Right lobe of liver (tissue), 4 donors: ENCODE results near the gene DDR2.
"Not testable (repeated sequence)": the region's sequence is repeated elsewhere in the genome, so short reads cannot be mapped to it uniquely, and the experiment has no call there.

ENCODE experiments used
- POLR2A ChIP-seq: fragments of 450-650 bp; IDR thresholded peaks from one replicate; pipeline ENCODE4 v1.6.1; 2017; ENCODE audit warnings: antibody characterized with exemption, mild to moderate bottlenecking
- TF ChIP-seq, protein P1 (sequence below), 4 donors: fragments of 200-600 bp in 3 of 4; fragments of 450-650 bp in 1 of 4; IDR thresholded peaks; one replicate each; pipeline versions ENCODE4 v1.5.1 to v1.8.0; 2016 to 2022; ENCODE audit warnings: antibody characterized with exemption in 4 of 4, mild to moderate bottlenecking in 2 of 4
- donor health status: DM: no; HTN: no; CAD: no.
- donor health status: DM: no; HTN: no; CAD: no.
- donor health status: DM: no; HTN: yes; CAD: no.

- TF ChIP-seq, protein P1, sequence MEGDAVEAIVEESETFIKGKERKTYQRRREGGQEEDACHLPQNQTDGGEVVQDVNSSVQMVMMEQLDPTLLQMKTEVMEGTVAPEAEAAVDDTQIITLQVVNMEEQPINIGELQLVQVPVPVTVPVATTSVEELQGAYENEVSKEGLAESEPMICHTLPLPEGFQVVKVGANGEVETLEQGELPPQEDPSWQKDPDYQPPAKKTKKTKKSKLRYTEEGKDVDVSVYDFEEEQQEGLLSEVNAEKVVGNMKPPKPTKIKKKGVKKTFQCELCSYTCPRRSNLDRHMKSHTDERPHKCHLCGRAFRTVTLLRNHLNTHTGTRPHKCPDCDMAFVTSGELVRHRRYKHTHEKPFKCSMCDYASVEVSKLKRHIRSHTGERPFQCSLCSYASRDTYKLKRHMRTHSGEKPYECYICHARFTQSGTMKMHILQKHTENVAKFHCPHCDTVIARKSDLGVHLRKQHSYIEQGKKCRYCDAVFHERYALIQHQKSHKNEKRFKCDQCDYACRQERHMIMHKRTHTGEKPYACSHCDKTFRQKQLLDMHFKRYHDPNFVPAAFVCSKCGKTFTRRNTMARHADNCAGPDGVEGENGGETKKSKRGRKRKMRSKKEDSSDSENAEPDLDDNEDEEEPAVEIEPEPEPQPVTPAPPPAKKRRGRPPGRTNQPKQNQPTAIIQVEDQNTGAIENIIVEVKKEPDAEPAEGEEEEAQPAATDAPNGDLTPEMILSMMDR (IDR thresholded peaks at IDR 0.05), result not testable (repeated sequence)
- not testable (repeated sequence) for TF ChIP-seq POLR2A
Measured at GRCh38 chr1:162818136-162818535, 185.9 kb downstream of the DDR2 start.
